Measurements from ENCODE around the gene AGPAT4.
"Not testable (repeated sequence)": the region's sequence is repeated elsewhere in the genome, so short reads cannot be mapped to it uniquely, and the experiment has no call there.

Gene AGPAT4

GRCh38 chr6:161316531-161316930 is 42.7 kb upstream of the AGPAT4 start:
- no peaks in the 10 kb centered on the region for H3K9me3 ChIP-seq (ENCODE audit: insufficient read depth, low read depth, low read length)
- TF ChIP-seq EZH2phosphoT487 (IDR thresholded peaks at IDR 0.05; ENCODE audit: borderline replicate concordance), result no peak
- TF ChIP-seq CTCF (conservative IDR thresholded peaks at IDR 0.05; ENCODE audit: low read length), result no peak
- no peak overlapping the region for H2AFZ ChIP-seq (ENCODE audit: low read length)
- H3K9me2 ChIP-seq (replicated peaks; ENCODE audit: low read depth, low read length), result no peaks in the 10 kb centered on the region
- no peaks in the 10 kb centered on the region for H3K36me3 ChIP-seq (ENCODE audit: insufficient read depth, low read length)
- no peaks in the 10 kb centered on the region for H3F3A ChIP-seq (ENCODE audit: low read depth)
- H3K4me3 ChIP-seq (ENCODE audit: low read length, poor library complexity, severe bottlenecking), result no peak overlapping the region
- no peaks in the 10 kb centered on the region for H3K4me1 ChIP-seq (ENCODE audit: insufficient read depth, low read length, poor library complexity, severe bottlenecking)
- no peak overlapping the region for H3K4me2 ChIP-seq (ENCODE audit: low read depth, low read length, poor library complexity, severe bottlenecking)
- no peaks in the 10 kb centered on the region for H4K20me1 ChIP-seq (ENCODE audit: insufficient read depth, low read length, poor library complexity, severe bottlenecking)
- no peak overlapping the region for H3K9ac ChIP-seq (ENCODE audit: low read depth, low read length, poor library complexity, severe bottlenecking)
- H3K79me2 ChIP-seq (ENCODE audit: insufficient read depth, low read length), result no peaks in the 10 kb centered on the region
- no peaks in the 10 kb centered on the region for H3K27me3 ChIP-seq (ENCODE audit: insufficient read depth, low read length, poor library complexity, severe bottlenecking)

- H3K79me2 ChIP-seq (ENCODE audit: insufficient read depth, low read length); H3K27me3 ChIP-seq (ENCODE audit: insufficient read depth, low read length, poor library complexity, severe bottlenecking); H3K36me3 ChIP-seq (ENCODE audit: insufficient read depth, low read length); H3K4me1 ChIP-seq (ENCODE audit: insufficient read depth, low read length, poor library complexity, severe bottlenecking); H3K4me2 ChIP-seq (ENCODE audit: low read depth, low read length, poor library complexity, severe bottlenecking); H4K20me1 ChIP-seq (ENCODE audit: insufficient read depth, low read length, poor library complexity, severe bottlenecking); H3K9ac ChIP-seq (ENCODE audit: low read depth, low read length, poor library complexity, severe bottlenecking); H3K9me3 ChIP-seq (ENCODE audit: insufficient read depth, low read depth, low read length); H2AFZ ChIP-seq (ENCODE audit: low read length); H3F3A ChIP-seq (ENCODE audit: low read depth); H3K9me2 ChIP-seq (replicated peaks; ENCODE audit: low read depth, low read length); H3K4me3 ChIP-seq (ENCODE audit: low read length, poor library complexity, severe bottlenecking): not testable (repeated sequence)
These were observed 41.5 kb upstream of the AGPAT4 start for GRCh38 chr6:161315246-161315917.

- not testable (repeated sequence) for H3K4me1 ChIP-seq (ENCODE audit: insufficient read depth, low read length, poor library complexity, severe bottlenecking); H3K9me3 ChIP-seq (ENCODE audit: insufficient read depth, low read depth, low read length); H3K79me2 ChIP-seq (ENCODE audit: insufficient read depth, low read length); H3K9ac ChIP-seq (ENCODE audit: low read depth, low read length, poor library complexity, severe bottlenecking); H3F3A ChIP-seq (ENCODE audit: low read depth); H3K27me3 ChIP-seq (ENCODE audit: insufficient read depth, low read length, poor library complexity, severe bottlenecking); H3K4me3 ChIP-seq (ENCODE audit: low read length, poor library complexity, severe bottlenecking); H3K9me2 ChIP-seq (replicated peaks; ENCODE audit: low read depth, low read length); H2AFZ ChIP-seq (ENCODE audit: low read length); H3K36me3 ChIP-seq (ENCODE audit: insufficient read depth, low read length); H3K4me2 ChIP-seq (ENCODE audit: low read depth, low read length, poor library complexity, severe bottlenecking); H4K20me1 ChIP-seq (ENCODE audit: insufficient read depth, low read length, poor library complexity, severe bottlenecking)
These were observed 40.8 kb upstream of the AGPAT4 start for GRCh38 chr6:161314541-161315245.

- H3K9me3 ChIP-seq (ENCODE audit: insufficient read depth, low read depth, low read length), result no peaks in the 10 kb centered on the region
- H2AFZ ChIP-seq (ENCODE audit: low read length), result no peak overlapping the region
- TF ChIP-seq EZH2phosphoT487 (IDR thresholded peaks at IDR 0.05; ENCODE audit: borderline replicate concordance), result no peak
- TF ChIP-seq CTCF (conservative IDR thresholded peaks at IDR 0.05; ENCODE audit: low read length), result no peak
- no peaks in the 10 kb centered on the region for H3K36me3 ChIP-seq (ENCODE audit: insufficient read depth, low read length)
- no peak overlapping the region for H3K9ac ChIP-seq (ENCODE audit: low read depth, low read length, poor library complexity, severe bottlenecking)
- H3K4me1 ChIP-seq (ENCODE audit: insufficient read depth, low read length, poor library complexity, severe bottlenecking), result no peaks in the 10 kb centered on the region
- H4K20me1 ChIP-seq (ENCODE audit: insufficient read depth, low read length, poor library complexity, severe bottlenecking), result no peaks in the 10 kb centered on the region
- H3K9me2 ChIP-seq (replicated peaks; ENCODE audit: low read depth, low read length), result no peaks in the 10 kb centered on the region
- no peak overlapping the region for H3K4me3 ChIP-seq (ENCODE audit: low read length, poor library complexity, severe bottlenecking)
- H3K4me2 ChIP-seq (ENCODE audit: low read depth, low read length, poor library complexity, severe bottlenecking), result no peak overlapping the region
- H3K27me3 ChIP-seq (ENCODE audit: insufficient read depth, low read length, poor library complexity, severe bottlenecking), result no peaks in the 10 kb centered on the region
- H3F3A ChIP-seq (ENCODE audit: low read depth), result no peaks in the 10 kb centered on the region
- no peaks in the 10 kb centered on the region for H3K79me2 ChIP-seq (ENCODE audit: insufficient read depth, low read length)
These were observed 40.2 kb upstream of the AGPAT4 start for GRCh38 chr6:161313940-161314509.

GRCh38 chr6:161313475-161313874 is 39.6 kb upstream of the AGPAT4 start:
- not testable (repeated sequence) for H3K27me3 ChIP-seq (ENCODE audit: insufficient read depth, low read length, poor library complexity, severe bottlenecking); H2AFZ ChIP-seq (ENCODE audit: low read length); H3K9me2 ChIP-seq (replicated peaks; ENCODE audit: low read depth, low read length); H3K4me3 ChIP-seq (ENCODE audit: low read length, poor library complexity, severe bottlenecking); H3K4me1 ChIP-seq (ENCODE audit: insufficient read depth, low read length, poor library complexity, severe bottlenecking); H3F3A ChIP-seq (ENCODE audit: low read depth); H3K9ac ChIP-seq (ENCODE audit: low read depth, low read length, poor library complexity, severe bottlenecking); H3K4me2 ChIP-seq (ENCODE audit: low read depth, low read length, poor library complexity, severe bottlenecking); H4K20me1 ChIP-seq (ENCODE audit: insufficient read depth, low read length, poor library complexity, severe bottlenecking); H3K36me3 ChIP-seq (ENCODE audit: insufficient read depth, low read length); H3K9me3 ChIP-seq (ENCODE audit: insufficient read depth, low read depth, low read length); H3K79me2 ChIP-seq (ENCODE audit: insufficient read depth, low read length)

GRCh38 chr6:161309774-161310173 is 35.9 kb upstream of the AGPAT4 start:
- not testable (repeated sequence) for H3K9me2 ChIP-seq (replicated peaks; ENCODE audit: low read depth, low read length); H3K27me3 ChIP-seq (ENCODE audit: insufficient read depth, low read length, poor library complexity, severe bottlenecking); H3K36me3 ChIP-seq (ENCODE audit: insufficient read depth, low read length); H3K4me1 ChIP-seq (ENCODE audit: insufficient read depth, low read length, poor library complexity, severe bottlenecking); H3F3A ChIP-seq (ENCODE audit: low read depth); H3K4me2 ChIP-seq (ENCODE audit: low read depth, low read length, poor library complexity, severe bottlenecking); H3K79me2 ChIP-seq (ENCODE audit: insufficient read depth, low read length); H3K9me3 ChIP-seq (ENCODE audit: insufficient read depth, low read depth, low read length); H3K4me3 ChIP-seq (ENCODE audit: low read length, poor library complexity, severe bottlenecking); H3K9ac ChIP-seq (ENCODE audit: low read depth, low read length, poor library complexity, severe bottlenecking); H4K20me1 ChIP-seq (ENCODE audit: insufficient read depth, low read length, poor library complexity, severe bottlenecking); H2AFZ ChIP-seq (ENCODE audit: low read length)
